WTC11 (cell line): ENCODE data around the gene CST2. TPM values are rescaled to one million over a fixed set of nuclear protein-coding genes. Genes with fewer than 3 reads are reported as not detected.

Experiments used
- ATAC-seq: fragments of 200-7000 bp; cut with Tn5 transposase; 2 replicates; pipeline ENCODE4 v1.10.0; 2021; ENCODE audit warnings: mild to moderate bottlenecking, moderate library complexity
- CTCF ChIA-PET: fragments of 300-600 bp; sonication (Branson Sonifier 250); formaldehyde crosslinking; loops from one replicate; lab custom pipeline; 2021; ENCODE audit warnings: antibody characterized with exemption; lab: Charles Lee
- POLR2A ChIA-PET: fragments of 350-600 bp; sonication (Branson Sonifier 250); formaldehyde crosslinking; loops from one replicate; lab custom pipeline; 2021; ENCODE audit warnings: antibody characterized with exemption; lab: Charles Lee
- DNase-seq: peaks from one replicate; pipeline ENCODE4 v3.0.0; 2021; ENCODE audit warnings: low spot score
- H3K27ac Mint-ChIP-seq: 2 replicates; pipeline ENCODE4 v1.8.0; 2021; ENCODE audit warnings: mixed read lengths
- H3K27me3 Mint-ChIP-seq: 2 replicates; pipeline ENCODE4 v1.8.0; 2021; ENCODE audit warnings: low read depth, mild to moderate bottlenecking, moderate library complexity, mixed read lengths
- H3K36me3 Mint-ChIP-seq: 2 replicates; pipeline ENCODE4 v1.8.0; 2021; ENCODE audit warnings: mixed read lengths
- H3K4me1 Mint-ChIP-seq: 2 replicates; pipeline ENCODE4 v1.8.0; 2022; ENCODE audit warnings: mixed read lengths
- H3K4me3 Mint-ChIP-seq: 2 replicates; pipeline ENCODE4 v1.8.0; 2021; ENCODE audit warnings: mild to moderate bottlenecking, moderate library complexity, mixed read lengths
- H3K9me3 Mint-ChIP-seq: 2 replicates; pipeline ENCODE4 v1.8.0; 2021; ENCODE audit warnings: mixed read lengths
- ELF4 ChIP-seq: sonication (generic); formaldehyde crosslinking; IDR thresholded peaks from 2 replicates; pipeline ENCODE4 v1.8.1; 2022; ENCODE audit warnings: low read depth, mild to moderate bottlenecking, moderate library complexity, missing genetic modification reagents
- GRHL2 ChIP-seq: fragments of 250-450 bp; sonication (Bioruptor Pico); IDR thresholded peaks from 2 replicates; pipeline ENCODE4 v1.8.0; 2022; ENCODE audit warnings: mild to moderate bottlenecking, moderate library complexity; ENCODE audit not compliant: insufficient replicate concordance, severe bottlenecking
- MXD4 ChIP-seq: fragments of 250-450 bp; sonication (Bioruptor Pico); IDR thresholded peaks from 2 replicates; pipeline ENCODE4 v1.8.0; 2021; ENCODE audit warnings: mild to moderate bottlenecking, moderate library complexity, borderline replicate concordance
- TCF7 ChIP-seq: sonication (generic); formaldehyde crosslinking; IDR thresholded peaks from 2 replicates; pipeline ENCODE4 v1.8.0; 2022; ENCODE audit warnings: mild to moderate bottlenecking, low read depth, missing genetic modification reagents, moderate library complexity
- TEAD4 ChIP-seq: sonication (generic); formaldehyde crosslinking; IDR thresholded peaks from 2 replicates; pipeline ENCODE4 v1.8.0; 2022; ENCODE audit warnings: mild to moderate bottlenecking, missing genetic modification reagents
- ZNF138 ChIP-seq: sonication (generic); formaldehyde crosslinking; conservative IDR thresholded peaks from 2 replicates; pipeline ENCODE4 v1.8.1; 2022; ENCODE audit warnings: mild to moderate bottlenecking, moderate library complexity, missing genetic modification reagents
- ZNF263 ChIP-seq: sonication (generic); formaldehyde crosslinking; IDR thresholded peaks from 2 replicates; pipeline ENCODE4 v1.8.1; 2022; ENCODE audit warnings: low read depth, mild to moderate bottlenecking, moderate library complexity, missing genetic modification reagents
- ZNF416 ChIP-seq: fragments of 250-450 bp; sonication (Bioruptor Pico); IDR thresholded peaks from 2 replicates; pipeline ENCODE4 v1.9.0; 2021; ENCODE audit warnings: mild to moderate bottlenecking, inconsistent platforms
- total RNA-seq: library from RNA; stranded (reverse); gene quantifications from 3 replicates; pipeline ENCODE4 v1.2.3, GENCODE V29; 2021
- TF ChIP-seq, protein P1 (sequence below): sonication (generic); formaldehyde crosslinking; IDR thresholded peaks from 2 replicates; pipeline ENCODE4 v1.8.0; 2022; ENCODE audit warnings: missing genetic modification reagents
- TF ChIP-seq, protein P2 (sequence below): sonication (generic); formaldehyde crosslinking; IDR thresholded peaks from 2 replicates; pipeline ENCODE4 v1.8.1; 2022; ENCODE audit warnings: mild to moderate bottlenecking, moderate library complexity, missing genetic modification reagents
- TF ChIP-seq, protein P3 (sequence below): fragments of 250-450 bp; sonication (Bioruptor Pico); IDR thresholded peaks from 2 replicates; pipeline ENCODE4 v1.9.0; 2021; ENCODE audit warnings: mild to moderate bottlenecking, borderline replicate concordance
- TF ChIP-seq, protein P4 (sequence below): sonication (generic); formaldehyde crosslinking; IDR thresholded peaks from 2 replicates; pipeline ENCODE4 v1.8.1; 2023; ENCODE audit warnings: mild to moderate bottlenecking, missing genetic modification reagents, borderline replicate concordance
- TF ChIP-seq, protein P5 (sequence below): fragments of 250-450 bp; sonication (Bioruptor Pico); IDR thresholded peaks from 2 replicates; pipeline ENCODE4 v1.9.0; 2021; ENCODE audit warnings: mild to moderate bottlenecking
- TF ChIP-seq, protein P6 (sequence below): sonication (generic); formaldehyde crosslinking; IDR thresholded peaks from 2 replicates; pipeline ENCODE4 v1.8.1; 2022; ENCODE audit warnings: mild to moderate bottlenecking, missing genetic modification reagents, moderate library complexity, borderline replicate concordance
- TF ChIP-seq, protein P7 (sequence below): sonication (generic); formaldehyde crosslinking; IDR thresholded peaks from 2 replicates; pipeline ENCODE4 v1.8.0; 2022; ENCODE audit warnings: mild to moderate bottlenecking, missing genetic modification reagents
- TF ChIP-seq, protein P8 (sequence below): sonication (generic); formaldehyde crosslinking; IDR thresholded peaks from 2 replicates; pipeline ENCODE4 v1.8.0; 2022; ENCODE audit warnings: mild to moderate bottlenecking, missing genetic modification reagents
- TF ChIP-seq, protein P9 (sequence below): sonication (generic); formaldehyde crosslinking; IDR thresholded peaks from 2 replicates; pipeline ENCODE4 v1.8.0; 2022; ENCODE audit warnings: mild to moderate bottlenecking, missing genetic modification reagents
- TF ChIP-seq, protein P10 (sequence below): sonication (generic); formaldehyde crosslinking; IDR thresholded peaks from 2 replicates; pipeline ENCODE4 v1.8.0; 2023; ENCODE audit warnings: missing genetic modification reagents

The CST2 gene
- total RNA-seq, 1 experiment from 2014 or later = not detected

DNA sequence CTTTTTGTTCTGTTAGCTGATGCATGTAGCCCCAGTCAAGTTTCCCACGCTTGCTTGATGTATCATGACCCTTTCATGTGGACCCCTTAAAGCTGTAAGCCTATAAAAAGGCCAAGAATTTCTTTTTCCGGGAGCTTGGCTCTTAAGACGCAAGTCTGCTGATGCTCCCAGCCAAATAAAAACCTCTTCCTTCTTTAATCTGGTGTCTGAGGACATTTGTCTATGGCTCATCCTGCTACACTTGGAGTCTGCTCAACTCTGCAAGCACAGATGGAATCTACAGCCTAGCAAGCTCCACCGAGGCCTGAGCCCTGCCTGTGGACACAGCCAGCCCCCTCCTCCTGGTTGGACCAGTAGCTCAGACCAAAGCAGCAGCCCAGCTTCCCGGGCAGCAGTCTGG lies 3.4 kb downstream of the CST2 start:
- Mint-ChIP-seq H3K27ac (no peak overlapping the region), H3K4me1 (peaks cover 16% of the 10 kb centered on the region), H3K9me3 (peaks cover 6% of the 10 kb centered on the region), H3K4me3 (no peak overlapping the region), H3K36me3 (no peaks in the 10 kb centered on the region), H3K27me3 (no peaks in the 10 kb centered on the region)
- ChIA-PET POLR2A (no interaction called here), CTCF (interaction anchor here (1.0 to 1.4 kb wide), 2 partner anchors 12 to 155 kb away, joined by 3 to 5 read pairs; no protein-coding TSS in a partner anchor)
- DNase-seq (no peak), ATAC-seq (no peak)
- TF ChIP-seq, protein P1, sequence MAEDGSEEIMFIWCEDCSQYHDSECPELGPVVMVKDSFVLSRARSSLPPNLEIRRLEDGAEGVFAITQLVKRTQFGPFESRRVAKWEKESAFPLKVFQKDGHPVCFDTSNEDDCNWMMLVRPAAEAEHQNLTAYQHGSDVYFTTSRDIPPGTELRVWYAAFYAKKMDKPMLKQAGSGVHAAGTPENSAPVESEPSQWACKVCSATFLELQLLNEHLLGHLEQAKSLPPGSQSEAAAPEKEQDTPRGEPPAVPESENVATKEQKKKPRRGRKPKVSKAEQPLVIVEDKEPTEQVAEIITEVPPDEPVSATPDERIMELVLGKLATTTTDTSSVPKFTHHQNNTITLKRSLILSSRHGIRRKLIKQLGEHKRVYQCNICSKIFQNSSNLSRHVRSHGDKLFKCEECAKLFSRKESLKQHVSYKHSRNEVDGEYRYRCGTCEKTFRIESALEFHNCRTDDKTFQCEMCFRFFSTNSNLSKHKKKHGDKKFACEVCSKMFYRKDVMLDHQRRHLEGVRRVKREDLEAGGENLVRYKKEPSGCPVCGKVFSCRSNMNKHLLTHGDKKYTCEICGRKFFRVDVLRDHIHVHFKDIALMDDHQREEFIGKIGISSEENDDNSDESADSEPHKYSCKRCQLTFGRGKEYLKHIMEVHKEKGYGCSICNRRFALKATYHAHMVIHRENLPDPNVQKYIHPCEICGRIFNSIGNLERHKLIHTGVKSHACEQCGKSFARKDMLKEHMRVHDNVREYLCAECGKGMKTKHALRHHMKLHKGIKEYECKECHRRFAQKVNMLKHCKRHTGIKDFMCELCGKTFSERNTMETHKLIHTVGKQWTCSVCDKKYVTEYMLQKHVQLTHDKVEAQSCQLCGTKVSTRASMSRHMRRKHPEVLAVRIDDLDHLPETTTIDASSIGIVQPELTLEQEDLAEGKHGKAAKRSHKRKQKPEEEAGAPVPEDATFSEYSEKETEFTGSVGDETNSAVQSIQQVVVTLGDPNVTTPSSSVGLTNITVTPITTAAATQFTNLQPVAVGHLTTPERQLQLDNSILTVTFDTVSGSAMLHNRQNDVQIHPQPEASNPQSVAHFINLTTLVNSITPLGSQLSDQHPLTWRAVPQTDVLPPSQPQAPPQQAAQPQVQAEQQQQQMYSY (CRISPR knock-in tag) = no peak
- no peak for TF ChIP-seq ZNF138 (CRISPR knock-in tag)
- TF ChIP-seq, protein P2, sequence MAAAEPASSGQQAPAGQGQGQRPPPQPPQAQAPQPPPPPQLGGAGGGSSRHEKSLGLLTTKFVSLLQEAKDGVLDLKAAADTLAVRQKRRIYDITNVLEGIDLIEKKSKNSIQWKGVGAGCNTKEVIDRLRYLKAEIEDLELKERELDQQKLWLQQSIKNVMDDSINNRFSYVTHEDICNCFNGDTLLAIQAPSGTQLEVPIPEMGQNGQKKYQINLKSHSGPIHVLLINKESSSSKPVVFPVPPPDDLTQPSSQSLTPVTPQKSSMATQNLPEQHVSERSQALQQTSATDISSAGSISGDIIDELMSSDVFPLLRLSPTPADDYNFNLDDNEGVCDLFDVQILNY (CRISPR knock-in tag) = no peak
- TF ChIP-seq, protein P3, sequence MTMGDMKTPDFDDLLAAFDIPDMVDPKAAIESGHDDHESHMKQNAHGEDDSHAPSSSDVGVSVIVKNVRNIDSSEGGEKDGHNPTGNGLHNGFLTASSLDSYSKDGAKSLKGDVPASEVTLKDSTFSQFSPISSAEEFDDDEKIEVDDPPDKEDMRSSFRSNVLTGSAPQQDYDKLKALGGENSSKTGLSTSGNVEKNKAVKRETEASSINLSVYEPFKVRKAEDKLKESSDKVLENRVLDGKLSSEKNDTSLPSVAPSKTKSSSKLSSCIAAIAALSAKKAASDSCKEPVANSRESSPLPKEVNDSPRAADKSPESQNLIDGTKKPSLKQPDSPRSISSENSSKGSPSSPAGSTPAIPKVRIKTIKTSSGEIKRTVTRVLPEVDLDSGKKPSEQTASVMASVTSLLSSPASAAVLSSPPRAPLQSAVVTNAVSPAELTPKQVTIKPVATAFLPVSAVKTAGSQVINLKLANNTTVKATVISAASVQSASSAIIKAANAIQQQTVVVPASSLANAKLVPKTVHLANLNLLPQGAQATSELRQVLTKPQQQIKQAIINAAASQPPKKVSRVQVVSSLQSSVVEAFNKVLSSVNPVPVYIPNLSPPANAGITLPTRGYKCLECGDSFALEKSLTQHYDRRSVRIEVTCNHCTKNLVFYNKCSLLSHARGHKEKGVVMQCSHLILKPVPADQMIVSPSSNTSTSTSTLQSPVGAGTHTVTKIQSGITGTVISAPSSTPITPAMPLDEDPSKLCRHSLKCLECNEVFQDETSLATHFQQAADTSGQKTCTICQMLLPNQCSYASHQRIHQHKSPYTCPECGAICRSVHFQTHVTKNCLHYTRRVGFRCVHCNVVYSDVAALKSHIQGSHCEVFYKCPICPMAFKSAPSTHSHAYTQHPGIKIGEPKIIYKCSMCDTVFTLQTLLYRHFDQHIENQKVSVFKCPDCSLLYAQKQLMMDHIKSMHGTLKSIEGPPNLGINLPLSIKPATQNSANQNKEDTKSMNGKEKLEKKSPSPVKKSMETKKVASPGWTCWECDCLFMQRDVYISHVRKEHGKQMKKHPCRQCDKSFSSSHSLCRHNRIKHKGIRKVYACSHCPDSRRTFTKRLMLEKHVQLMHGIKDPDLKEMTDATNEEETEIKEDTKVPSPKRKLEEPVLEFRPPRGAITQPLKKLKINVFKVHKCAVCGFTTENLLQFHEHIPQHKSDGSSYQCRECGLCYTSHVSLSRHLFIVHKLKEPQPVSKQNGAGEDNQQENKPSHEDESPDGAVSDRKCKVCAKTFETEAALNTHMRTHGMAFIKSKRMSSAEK (CRISPR knock-in tag) = no peak
- TF ChIP-seq, protein P4, sequence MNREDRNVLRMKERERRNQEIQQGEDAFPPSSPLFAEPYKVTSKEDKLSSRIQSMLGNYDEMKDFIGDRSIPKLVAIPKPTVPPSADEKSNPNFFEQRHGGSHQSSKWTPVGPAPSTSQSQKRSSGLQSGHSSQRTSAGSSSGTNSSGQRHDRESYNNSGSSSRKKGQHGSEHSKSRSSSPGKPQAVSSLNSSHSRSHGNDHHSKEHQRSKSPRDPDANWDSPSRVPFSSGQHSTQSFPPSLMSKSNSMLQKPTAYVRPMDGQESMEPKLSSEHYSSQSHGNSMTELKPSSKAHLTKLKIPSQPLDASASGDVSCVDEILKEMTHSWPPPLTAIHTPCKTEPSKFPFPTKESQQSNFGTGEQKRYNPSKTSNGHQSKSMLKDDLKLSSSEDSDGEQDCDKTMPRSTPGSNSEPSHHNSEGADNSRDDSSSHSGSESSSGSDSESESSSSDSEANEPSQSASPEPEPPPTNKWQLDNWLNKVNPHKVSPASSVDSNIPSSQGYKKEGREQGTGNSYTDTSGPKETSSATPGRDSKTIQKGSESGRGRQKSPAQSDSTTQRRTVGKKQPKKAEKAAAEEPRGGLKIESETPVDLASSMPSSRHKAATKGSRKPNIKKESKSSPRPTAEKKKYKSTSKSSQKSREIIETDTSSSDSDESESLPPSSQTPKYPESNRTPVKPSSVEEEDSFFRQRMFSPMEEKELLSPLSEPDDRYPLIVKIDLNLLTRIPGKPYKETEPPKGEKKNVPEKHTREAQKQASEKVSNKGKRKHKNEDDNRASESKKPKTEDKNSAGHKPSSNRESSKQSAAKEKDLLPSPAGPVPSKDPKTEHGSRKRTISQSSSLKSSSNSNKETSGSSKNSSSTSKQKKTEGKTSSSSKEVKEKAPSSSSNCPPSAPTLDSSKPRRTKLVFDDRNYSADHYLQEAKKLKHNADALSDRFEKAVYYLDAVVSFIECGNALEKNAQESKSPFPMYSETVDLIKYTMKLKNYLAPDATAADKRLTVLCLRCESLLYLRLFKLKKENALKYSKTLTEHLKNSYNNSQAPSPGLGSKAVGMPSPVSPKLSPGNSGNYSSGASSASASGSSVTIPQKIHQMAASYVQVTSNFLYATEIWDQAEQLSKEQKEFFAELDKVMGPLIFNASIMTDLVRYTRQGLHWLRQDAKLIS (CRISPR knock-in tag) = no peak
- TF ChIP-seq, protein P5, sequence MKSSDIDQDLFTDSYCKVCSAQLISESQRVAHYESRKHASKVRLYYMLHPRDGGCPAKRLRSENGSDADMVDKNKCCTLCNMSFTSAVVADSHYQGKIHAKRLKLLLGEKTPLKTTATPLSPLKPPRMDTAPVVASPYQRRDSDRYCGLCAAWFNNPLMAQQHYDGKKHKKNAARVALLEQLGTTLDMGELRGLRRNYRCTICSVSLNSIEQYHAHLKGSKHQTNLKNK (CRISPR knock-in tag) = no peak
- no peak for TF ChIP-seq ZNF416 (CRISPR knock-in tag)
- TF ChIP-seq, protein P6, sequence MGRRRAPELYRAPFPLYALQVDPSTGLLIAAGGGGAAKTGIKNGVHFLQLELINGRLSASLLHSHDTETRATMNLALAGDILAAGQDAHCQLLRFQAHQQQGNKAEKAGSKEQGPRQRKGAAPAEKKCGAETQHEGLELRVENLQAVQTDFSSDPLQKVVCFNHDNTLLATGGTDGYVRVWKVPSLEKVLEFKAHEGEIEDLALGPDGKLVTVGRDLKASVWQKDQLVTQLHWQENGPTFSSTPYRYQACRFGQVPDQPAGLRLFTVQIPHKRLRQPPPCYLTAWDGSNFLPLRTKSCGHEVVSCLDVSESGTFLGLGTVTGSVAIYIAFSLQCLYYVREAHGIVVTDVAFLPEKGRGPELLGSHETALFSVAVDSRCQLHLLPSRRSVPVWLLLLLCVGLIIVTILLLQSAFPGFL = no peak
- TF ChIP-seq, protein P7, sequence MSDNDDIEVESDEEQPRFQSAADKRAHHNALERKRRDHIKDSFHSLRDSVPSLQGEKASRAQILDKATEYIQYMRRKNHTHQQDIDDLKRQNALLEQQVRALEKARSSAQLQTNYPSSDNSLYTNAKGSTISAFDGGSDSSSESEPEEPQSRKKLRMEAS = no peak
- no peak for TF ChIP-seq MXD4 (CRISPR knock-in tag)
- no peak for TF ChIP-seq GRHL2 (CRISPR knock-in tag)
- no peak for TF ChIP-seq ZNF263
- no peak for TF ChIP-seq TEAD4 (CRISPR knock-in tag)
- TF ChIP-seq, protein P8, sequence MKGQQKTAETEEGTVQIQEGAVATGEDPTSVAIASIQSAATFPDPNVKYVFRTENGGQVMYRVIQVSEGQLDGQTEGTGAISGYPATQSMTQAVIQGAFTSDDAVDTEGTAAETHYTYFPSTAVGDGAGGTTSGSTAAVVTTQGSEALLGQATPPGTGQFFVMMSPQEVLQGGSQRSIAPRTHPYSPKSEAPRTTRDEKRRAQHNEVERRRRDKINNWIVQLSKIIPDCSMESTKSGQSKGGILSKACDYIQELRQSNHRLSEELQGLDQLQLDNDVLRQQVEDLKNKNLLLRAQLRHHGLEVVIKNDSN (CRISPR knock-in tag) = no peak
- no peak for TF ChIP-seq TCF7 (CRISPR knock-in tag)
- TF ChIP-seq, protein P9, sequence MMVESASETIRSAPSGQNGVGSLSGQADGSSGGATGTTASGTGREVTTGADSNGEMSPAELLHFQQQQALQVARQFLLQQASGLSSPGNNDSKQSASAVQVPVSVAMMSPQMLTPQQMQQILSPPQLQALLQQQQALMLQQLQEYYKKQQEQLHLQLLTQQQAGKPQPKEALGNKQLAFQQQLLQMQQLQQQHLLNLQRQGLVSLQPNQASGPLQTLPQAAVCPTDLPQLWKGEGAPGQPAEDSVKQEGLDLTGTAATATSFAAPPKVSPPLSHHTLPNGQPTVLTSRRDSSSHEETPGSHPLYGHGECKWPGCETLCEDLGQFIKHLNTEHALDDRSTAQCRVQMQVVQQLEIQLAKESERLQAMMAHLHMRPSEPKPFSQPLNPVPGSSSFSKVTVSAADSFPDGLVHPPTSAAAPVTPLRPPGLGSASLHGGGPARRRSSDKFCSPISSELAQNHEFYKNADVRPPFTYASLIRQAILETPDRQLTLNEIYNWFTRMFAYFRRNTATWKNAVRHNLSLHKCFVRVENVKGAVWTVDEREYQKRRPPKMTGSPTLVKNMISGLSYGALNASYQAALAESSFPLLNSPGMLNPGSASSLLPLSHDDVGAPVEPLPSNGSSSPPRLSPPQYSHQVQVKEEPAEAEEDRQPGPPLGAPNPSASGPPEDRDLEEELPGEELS (CRISPR knock-in tag) = no peak
- TF ChIP-seq, protein P10, sequence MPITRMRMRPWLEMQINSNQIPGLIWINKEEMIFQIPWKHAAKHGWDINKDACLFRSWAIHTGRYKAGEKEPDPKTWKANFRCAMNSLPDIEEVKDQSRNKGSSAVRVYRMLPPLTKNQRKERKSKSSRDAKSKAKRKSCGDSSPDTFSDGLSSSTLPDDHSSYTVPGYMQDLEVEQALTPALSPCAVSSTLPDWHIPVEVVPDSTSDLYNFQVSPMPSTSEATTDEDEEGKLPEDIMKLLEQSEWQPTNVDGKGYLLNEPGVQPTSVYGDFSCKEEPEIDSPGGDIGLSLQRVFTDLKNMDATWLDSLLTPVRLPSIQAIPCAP (CRISPR knock-in tag) = no peak
- no peak for TF ChIP-seq ELF4
